ENCODE measurements around the gene TMBIM1. TPM values are rescaled to one million over a fixed set of nuclear protein-coding genes. Genes with fewer than 3 reads are reported as not detected.

TMBIM1 gene
- total RNA-seq, 2 donors from 2014 or later: 82.8 to 225 TPM

- no peak overlapping the region for H3K27ac ChIP-seq
- no peaks in the 10 kb centered on the region for H3K27me3 ChIP-seq
- peaks cover 91% of the 10 kb centered on the region for H3K36me3 ChIP-seq
- no peak for TF ChIP-seq CTCF (IDR thresholded peaks at IDR 0.05)
- no peak for DNase-seq (ENCODE audit: low spot score)
- no peaks in the 10 kb centered on the region for H3K9me3 ChIP-seq
- no peak overlapping the region for H3K4me3 ChIP-seq
- no peaks in the 10 kb centered on the region for H3K4me1 ChIP-seq
These were observed 53.4 kb downstream of the TMBIM1 start for GRCh38 chr2:218238887-218239286.

GRCh38 chr2:218236829-218237228 lies 55.5 kb downstream of the TMBIM1 start:
- Histone ChIP-seq H3K4me1 (no peaks in the 10 kb centered on the region), H3K4me3 (no peak overlapping the region), H3K27ac (no peak overlapping the region), H3K36me3 (peaks cover 95% of the 10 kb centered on the region), H3K27me3 (no peaks in the 10 kb centered on the region), H3K9me3 (no peaks in the 10 kb centered on the region)
- DNase-seq (ENCODE audit: low spot score): no peak
- no peak for TF ChIP-seq CTCF (IDR thresholded peaks at IDR 0.05)

- Histone ChIP-seq H3K27me3 (no peaks in the 10 kb centered on the region), H3K4me1 (peaks cover 0 to 12% of the 10 kb centered on the region in 2 donors), H3K4me3 (no peak overlapping the region), H3K27ac (no peak overlapping the region), H3K9me3 (no peaks in the 10 kb centered on the region), H3K36me3 (peaks cover 97% of the 10 kb centered on the region)
- DNase-seq (ENCODE audit: low spot score): no peak
- no peak for TF ChIP-seq CTCF (IDR thresholded peaks at IDR 0.05)
These were observed 57.3 kb downstream of the TMBIM1 start for GRCh38 chr2:218235017-218235416.

GRCh38 chr2:218234521-218234920 lies 57.8 kb downstream of the TMBIM1 start:
- H3K4me3 ChIP-seq: no peak overlapping the region
- H3K27ac ChIP-seq: no peak overlapping the region
- H3K27me3 ChIP-seq: no peaks in the 10 kb centered on the region
- no peaks in the 10 kb centered on the region for H3K9me3 ChIP-seq
- no peak for DNase-seq (ENCODE audit: low spot score)
- peaks cover 0 to 17% of the 10 kb centered on the region in 2 donors for H3K4me1 ChIP-seq
- no peak for TF ChIP-seq CTCF (IDR thresholded peaks at IDR 0.05)
- H3K36me3 ChIP-seq: peaks cover 97% of the 10 kb centered on the region

GRCh38 chr2:218233543-218233942 lies 58.8 kb downstream of the TMBIM1 start:
- peaks cover 91% of the 10 kb centered on the region for H3K36me3 ChIP-seq

More at GRCh38 chr2:218233543-218233942, 58.8 kb downstream of the TMBIM1 start:
- Histone ChIP-seq H3K4me3 (no peak overlapping the region), H3K9me3 (no peaks in the 10 kb centered on the region), H3K27ac (no peak overlapping the region), H3K27me3 (no peaks in the 10 kb centered on the region), H3K4me1 (peaks cover 0 to 26% of the 10 kb centered on the region in 2 donors)
- DNase-seq (ENCODE audit: low spot score): no peak
- TF ChIP-seq CTCF (IDR thresholded peaks at IDR 0.05): no peak
